NOMO-1 treated with dmso at 0.1 percent for 144 hours (cell line): Measurements from ENCODE around the gene APPL2.

Experiments used
- DNase-seq: peaks from one replicate; lab custom pipeline; 2025; ENCODE audit not compliant: unreplicated experiment; lab: John Stamatoyannopoulos, UW

The APPL2 gene, protein sequence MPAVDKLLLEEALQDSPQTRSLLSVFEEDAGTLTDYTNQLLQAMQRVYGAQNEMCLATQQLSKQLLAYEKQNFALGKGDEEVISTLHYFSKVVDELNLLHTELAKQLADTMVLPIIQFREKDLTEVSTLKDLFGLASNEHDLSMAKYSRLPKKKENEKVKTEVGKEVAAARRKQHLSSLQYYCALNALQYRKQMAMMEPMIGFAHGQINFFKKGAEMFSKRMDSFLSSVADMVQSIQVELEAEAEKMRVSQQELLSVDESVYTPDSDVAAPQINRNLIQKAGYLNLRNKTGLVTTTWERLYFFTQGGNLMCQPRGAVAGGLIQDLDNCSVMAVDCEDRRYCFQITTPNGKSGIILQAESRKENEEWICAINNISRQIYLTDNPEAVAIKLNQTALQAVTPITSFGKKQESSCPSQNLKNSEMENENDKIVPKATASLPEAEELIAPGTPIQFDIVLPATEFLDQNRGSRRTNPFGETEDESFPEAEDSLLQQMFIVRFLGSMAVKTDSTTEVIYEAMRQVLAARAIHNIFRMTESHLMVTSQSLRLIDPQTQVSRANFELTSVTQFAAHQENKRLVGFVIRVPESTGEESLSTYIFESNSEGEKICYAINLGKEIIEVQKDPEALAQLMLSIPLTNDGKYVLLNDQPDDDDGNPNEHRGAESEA

DNA sequence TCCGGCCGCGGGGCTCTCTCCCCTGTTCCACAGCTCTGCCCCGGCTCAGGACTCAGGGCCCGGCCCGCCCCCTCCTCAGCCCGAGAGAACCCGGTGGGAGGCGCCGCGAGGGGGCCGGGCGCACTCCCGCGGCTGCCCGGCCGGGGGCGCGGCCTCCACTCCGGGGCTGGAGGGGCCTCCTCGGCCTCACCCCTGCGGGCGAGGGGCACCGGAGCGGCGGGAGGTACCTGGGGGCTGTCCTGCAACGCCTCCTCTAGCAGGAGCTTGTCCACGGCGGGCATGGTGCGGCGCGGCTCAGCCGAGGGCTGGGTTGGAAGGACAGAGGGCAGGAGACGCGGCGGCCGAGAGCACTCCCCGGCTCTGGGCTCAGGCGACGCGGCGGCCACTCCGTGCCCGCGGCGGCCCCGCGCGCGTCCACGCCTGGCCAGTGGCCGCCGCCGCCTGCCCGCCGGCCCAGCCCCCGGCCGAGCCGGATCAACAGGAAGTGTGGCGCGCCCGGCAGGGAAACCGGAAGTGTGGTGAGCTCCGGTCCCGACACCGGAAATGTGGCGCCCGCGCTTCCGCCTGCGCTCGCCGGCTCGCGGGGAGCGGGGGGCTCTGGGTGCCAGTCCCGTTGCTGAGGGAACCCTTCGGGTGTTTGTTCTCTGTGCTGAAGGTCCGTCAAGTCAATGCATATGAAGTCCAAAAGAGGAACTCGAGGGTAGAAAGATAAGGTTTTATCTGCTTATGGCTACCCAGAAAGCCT lies at the start of gene APPL2:
Gene APPL2 (minus strand): TSS at position 443 of the 745 bp plus-strand sequence. CDS start 162 bp downstream, at position 281.
- DNase-seq = peak; percentile 74

- DNase-seq = no peak
These were observed 49.4 kb upstream of the APPL2 start for GRCh38 chr12:105285378-105285777.

- no peak for DNase-seq
These were observed 45.7 kb upstream of the APPL2 start for GRCh38 chr12:105281694-105282049.

- DNase-seq = no peak
These were observed 45.2 kb upstream of the APPL2 start for GRCh38 chr12:105280966-105281693.

DNA sequence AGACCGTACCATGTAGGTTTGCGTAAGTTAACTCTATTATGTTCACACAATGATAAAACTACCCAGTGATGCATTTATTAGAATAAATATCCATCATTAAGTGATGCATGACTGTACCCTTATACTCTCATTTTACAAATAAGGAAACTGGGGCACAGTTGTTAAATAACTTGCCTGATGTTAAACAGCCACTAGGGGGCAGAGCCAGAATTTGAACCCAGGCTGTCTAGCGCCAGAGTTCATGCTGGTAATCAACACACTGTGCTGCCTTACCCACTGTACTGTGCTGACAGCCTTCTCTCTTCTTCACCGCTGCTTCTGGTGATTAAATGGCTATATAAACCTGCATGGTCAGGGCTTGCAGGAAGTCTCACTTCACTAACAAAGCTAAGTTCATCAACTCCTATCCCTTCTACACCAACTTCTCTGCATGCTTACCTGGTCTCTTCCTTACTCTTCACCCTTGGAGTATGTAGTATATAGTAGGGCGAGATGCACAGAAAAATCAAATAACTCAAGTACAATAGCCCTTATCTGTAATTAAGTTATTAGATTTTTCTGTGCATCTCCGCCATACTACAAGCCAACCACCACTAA lies 43.6 kb upstream of the APPL2 start:
- DNase-seq = no peak

DNA sequence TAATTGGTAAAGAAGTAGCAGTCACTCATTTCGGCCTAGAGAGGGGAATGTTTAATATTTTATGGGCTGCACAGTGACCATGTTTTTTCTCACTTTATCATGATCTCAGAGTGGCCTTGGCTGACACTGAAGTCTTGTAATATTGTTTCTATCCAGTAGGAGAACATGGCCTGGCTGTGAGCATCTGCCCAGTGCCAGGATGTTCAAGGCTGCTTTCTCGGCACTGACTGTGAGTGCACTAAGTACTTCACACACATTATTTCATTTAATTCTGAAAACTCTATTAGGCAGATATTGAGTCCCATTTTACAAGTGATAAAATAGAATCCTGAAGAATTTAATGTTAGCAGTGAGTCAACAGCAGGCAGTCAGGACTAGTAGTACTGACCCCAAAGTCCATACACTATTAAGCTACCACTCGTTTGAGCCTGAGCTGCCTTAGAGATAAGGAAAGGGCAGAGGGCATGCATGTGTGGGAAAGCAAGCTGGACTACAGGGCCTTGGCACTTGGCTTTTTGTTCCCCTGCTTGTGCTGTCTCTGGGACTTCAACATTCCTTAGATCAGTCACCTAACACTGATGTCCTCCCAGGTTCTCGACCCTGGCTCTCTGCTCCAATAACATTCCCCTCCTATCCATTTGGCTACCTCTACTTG lies 42.2 kb upstream of the APPL2 start:
- DNase-seq = no peak

DNA sequence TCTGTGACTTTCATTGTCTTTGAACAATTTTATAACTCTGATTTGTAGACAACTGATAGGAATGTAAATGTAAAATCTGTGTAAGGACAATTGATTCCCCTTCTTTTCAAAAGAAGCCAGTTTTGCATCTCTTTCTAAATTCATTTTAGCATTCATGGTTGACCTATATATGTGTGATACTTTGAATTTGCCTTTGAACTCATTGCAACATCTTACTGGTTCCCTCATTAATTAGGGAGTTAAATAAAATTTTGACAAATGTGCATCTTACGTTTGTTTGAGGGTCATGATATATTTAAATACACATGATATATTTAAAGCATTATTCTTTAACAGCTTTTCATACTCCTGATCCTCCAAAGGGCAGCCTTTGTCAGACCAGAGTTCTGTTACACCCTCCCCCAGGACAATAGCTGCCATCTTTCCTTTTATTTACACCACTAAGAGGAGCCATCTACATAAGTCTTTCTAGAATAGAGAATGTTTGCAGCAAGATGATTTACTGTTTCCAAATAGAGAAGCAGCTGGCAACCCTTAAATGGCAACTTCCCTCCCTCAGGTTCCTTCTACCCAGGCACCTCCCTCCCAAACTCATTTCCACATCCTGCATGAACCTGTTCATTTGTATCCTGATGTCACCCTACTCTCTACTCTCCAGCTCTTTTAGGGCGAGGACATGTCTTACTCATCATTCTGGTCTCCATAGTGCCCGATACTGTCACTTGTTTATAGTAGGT lies 40.2 kb upstream of the APPL2 start:
- peak; percentile 85 for DNase-seq

DNA sequence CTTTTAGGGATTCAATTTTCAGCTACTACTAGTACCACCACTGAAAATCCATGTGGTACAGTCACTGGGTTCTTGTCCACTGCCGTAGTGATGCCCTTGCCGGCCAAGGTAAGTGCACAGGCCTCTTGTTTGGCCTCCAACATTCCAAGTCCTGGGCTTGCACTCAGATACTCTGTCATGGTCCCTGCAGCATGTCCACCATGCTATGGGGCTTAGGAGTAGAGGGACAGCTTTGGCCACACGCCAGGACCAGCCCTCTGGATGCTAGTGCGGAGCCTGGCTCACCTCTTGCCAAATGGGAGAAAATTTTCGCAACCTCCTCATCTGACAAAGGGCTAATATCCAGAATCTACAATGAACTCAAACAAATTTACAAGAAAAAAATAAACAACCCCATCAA lies 38.6 kb upstream of the APPL2 start:
- no peak for DNase-seq

- no peak for DNase-seq
These were observed 37.6 kb upstream of the APPL2 start for GRCh38 chr12:105273601-105274000.

DNA sequence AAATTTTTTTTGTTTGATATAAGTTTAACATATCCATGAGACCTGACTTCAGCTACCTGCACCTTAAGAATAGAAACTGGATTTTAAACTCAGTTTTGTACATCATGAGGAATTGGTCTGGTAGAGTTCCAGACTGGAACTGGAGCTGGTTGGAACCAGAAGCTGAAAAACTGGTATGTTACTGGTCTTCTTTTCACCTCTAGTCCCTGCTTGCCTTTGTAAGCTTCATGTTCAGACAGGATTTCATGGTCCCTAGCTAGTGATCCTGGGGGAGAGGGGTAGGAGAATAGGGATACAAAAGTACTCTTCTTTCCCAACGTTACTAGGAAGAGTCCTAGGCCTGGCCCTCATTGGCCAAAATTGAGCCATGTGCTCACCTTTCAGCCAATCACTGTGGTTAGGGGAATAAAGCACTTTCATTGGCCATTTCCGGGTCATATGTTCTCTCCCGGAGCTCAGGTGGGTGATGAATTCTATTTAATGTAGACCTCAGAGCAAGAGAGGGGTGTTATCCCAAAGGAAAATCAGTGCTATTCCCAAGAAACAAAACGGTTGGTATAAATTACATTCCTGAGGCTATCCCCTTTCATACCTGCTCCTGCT lies 36.9 kb upstream of the APPL2 start:
- no peak for DNase-seq

DNA sequence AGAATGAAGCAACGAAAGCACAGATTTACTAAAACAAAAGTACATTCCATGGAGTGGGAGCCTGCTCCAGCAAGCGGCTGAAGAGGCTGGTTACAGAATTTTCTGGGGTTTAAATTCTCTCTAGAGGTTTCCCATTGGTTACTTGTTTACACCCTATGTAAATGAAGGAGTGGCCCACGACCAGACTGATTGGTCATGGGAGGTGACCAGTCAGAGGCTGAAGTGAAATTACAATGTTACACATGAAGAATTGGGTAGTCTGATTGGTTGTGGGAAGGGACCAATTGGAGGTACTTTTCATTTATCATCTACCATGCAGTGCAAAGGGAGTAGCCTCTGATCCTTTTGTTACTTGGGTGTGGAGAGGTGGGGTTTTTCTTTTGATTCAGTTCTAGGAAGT lies 36.2 kb upstream of the APPL2 start:
- no peak for DNase-seq

DNA sequence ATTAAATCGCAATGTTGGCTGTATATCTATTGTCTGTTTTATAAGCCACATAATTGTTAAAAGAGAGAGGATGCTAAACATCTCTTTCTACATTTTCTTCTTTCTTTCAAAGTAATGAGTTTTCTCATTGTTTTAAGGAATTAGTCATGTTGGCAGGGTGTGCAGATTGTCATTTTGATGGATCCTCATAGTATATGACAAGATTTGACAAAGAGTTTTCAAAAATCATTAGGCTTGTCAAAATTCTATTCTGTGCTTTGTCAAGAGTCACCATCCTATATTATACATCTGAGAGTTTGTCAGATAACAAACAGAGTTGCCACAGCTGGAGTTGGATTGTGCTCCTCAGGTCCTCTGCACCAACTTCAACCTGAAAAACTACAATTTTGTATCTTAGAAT lies 35.4 kb upstream of the APPL2 start:
- DNase-seq = no peak

GRCh38 chr12:105270671-105271255 lies 34.8 kb upstream of the APPL2 start:
- no peak for DNase-seq

GRCh38 chr12:105267711-105268110 lies 31.7 kb upstream of the APPL2 start:
- no peak for DNase-seq

GRCh38 chr12:105264771-105265170 lies 28.8 kb upstream of the APPL2 start:
- no peak for DNase-seq

GRCh38 chr12:105262461-105263184 lies 26.6 kb upstream of the APPL2 start:
- no peak for DNase-seq

GRCh38 chr12:105261010-105261409 lies 25.0 kb upstream of the APPL2 start:
- DNase-seq = no peak

DNA sequence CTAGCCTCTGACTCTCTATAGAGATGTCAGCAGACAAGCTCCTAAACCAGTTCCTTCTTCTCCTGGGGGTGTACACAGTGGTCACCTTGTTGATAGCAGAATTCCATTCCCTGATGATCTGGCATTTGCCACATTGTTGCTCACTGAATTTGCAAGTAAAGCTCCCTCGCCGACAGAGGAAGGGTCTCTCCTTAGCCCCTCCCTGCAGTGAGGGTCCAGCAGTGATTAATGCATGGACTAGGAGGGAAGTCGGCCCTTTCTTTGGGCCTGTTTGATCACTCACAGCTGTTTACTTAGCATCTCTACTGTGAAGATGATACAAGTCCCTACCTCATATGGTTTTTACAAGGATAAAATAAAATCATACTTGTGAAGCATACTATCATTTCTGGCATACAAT lies 23.3 kb upstream of the APPL2 start:
- no peak for DNase-seq
